Uterus (tissue), 2 donors: ENCODE results near the gene DPP6.

ENCODE experiments used
- POLR2A ChIP-seq, 2 donors: fragments of 450-650 bp; IDR thresholded peaks; one replicate each; pipeline ENCODE4 v1.6.1; 2016; ENCODE audit warnings: antibody characterized with exemption in 2 of 2, mild to moderate bottlenecking in 1 of 2, moderate library complexity in 1 of 2
- TF ChIP-seq, protein P1 (sequence below), 4 experiments: fragments of 200-600 bp in 2 of 4; fragments of 450-650 bp in 2 of 4; sonication (generic) in 2 of 4; IDR thresholded peaks; one replicate each; pipeline ENCODE4 v1.5.1; 2016 to 2019; ENCODE audit warnings: antibody characterized with exemption in 4 of 4, mild to moderate bottlenecking in 2 of 4, moderate library complexity in 1 of 4

DNA sequence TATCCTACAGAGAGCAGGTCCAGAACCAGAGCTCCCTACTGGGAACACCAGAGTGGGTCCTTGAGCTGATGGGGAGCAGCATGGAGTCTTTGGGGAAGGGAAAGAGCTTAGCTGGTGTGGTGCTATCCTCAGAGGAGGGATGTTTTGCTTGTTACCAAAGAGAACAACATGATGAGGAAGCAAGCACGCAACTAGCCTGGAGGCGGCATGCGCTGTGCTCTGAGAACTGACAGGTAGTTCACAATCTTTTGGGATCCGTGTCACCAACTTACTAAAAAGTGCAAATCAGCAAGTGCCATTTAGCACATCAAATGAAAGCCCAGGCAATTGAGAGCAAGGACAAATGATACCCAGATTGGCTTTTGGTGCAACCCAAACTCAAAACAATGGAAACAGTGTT lies 257.9 kb downstream of the DPP6 start:
- TF ChIP-seq, protein P1, sequence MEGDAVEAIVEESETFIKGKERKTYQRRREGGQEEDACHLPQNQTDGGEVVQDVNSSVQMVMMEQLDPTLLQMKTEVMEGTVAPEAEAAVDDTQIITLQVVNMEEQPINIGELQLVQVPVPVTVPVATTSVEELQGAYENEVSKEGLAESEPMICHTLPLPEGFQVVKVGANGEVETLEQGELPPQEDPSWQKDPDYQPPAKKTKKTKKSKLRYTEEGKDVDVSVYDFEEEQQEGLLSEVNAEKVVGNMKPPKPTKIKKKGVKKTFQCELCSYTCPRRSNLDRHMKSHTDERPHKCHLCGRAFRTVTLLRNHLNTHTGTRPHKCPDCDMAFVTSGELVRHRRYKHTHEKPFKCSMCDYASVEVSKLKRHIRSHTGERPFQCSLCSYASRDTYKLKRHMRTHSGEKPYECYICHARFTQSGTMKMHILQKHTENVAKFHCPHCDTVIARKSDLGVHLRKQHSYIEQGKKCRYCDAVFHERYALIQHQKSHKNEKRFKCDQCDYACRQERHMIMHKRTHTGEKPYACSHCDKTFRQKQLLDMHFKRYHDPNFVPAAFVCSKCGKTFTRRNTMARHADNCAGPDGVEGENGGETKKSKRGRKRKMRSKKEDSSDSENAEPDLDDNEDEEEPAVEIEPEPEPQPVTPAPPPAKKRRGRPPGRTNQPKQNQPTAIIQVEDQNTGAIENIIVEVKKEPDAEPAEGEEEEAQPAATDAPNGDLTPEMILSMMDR (IDR thresholded peaks at IDR 0.05): no peak
- TF ChIP-seq POLR2A (IDR thresholded peaks at IDR 0.05): no peak
